Measurements from ENCODE around the gene KCTD11.

The KCTD11 gene

GRCh38 chr17:7380855-7381683, 29.1 kb downstream of the KCTD11 start, which contains the start of gene TNK1:
Gene TNK1, plus strand, starts transcription at chr17:7381089. Its CDS starts 1,838 bp downstream, at chr17:7382927.
- peak; percentile 18 for DNase-seq

- DNase-seq: no peak
Measured at GRCh38 chr17:7382901-7383300, 30.9 kb downstream of the KCTD11 start.

GRCh38 chr17:7383371-7383741, 31.4 kb downstream of the KCTD11 start:
- no peak for DNase-seq

- DNase-seq: peak; percentile 80
Measured at GRCh38 chr17:7383742-7384488, 32.0 kb downstream of the KCTD11 start.

GRCh38 chr17:7384489-7385081, 32.6 kb downstream of the KCTD11 start:
- no peak for DNase-seq

- DNase-seq: no peak
Measured at GRCh38 chr17:7388856-7389255, 36.9 kb downstream of the KCTD11 start.

DNA sequence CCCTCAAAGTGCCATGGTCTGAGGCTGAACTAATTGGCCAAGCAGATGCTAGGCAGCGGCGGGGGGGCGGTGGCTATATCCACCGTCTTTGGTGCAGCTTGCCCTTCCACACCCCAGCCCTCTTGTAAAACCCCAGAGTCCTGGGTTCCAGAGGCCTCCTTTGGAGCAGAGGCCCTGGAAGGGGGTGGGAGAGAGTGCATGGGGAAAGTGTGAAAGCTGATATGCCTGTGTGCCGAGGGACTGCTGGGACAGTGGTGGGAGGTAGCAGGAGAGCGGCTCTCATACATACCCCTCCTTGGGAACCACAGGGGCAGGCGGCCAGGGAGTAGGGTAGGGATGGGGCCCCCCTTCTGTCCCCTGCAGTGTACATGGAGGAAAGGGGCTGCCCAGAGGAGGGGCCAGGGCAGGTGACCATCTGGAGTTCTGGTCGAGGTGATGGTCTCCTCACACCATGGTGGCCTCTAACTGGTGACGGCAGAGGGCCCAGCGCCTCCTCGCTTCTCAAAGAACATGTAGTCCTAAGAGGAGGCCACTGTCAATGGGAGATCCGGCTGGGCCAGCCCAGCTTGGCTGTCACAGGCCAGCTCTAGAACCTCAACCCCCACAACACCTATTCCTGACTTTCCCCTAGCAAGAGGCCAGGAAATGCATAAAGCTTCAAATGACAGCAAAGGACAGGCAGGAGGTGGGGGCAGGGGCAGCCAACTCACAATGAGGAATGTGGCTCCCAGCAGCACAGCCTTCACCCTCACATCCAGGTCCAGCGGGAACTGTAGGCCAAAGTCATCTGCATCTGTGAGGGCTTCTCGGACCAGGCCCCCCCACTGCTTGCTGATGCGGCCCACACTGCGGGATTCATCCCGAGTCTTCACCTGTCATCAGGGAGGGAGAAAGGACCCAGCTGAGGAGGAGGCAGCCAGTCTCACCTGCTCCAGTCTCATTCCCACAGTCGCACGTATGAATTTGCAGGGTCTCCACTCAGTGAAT, 38.3 kb downstream of the KCTD11 start:
- DNase-seq: no peak

- no peak for DNase-seq
Measured at GRCh38 chr17:7391307-7391706, 39.3 kb downstream of the KCTD11 start.

DNA sequence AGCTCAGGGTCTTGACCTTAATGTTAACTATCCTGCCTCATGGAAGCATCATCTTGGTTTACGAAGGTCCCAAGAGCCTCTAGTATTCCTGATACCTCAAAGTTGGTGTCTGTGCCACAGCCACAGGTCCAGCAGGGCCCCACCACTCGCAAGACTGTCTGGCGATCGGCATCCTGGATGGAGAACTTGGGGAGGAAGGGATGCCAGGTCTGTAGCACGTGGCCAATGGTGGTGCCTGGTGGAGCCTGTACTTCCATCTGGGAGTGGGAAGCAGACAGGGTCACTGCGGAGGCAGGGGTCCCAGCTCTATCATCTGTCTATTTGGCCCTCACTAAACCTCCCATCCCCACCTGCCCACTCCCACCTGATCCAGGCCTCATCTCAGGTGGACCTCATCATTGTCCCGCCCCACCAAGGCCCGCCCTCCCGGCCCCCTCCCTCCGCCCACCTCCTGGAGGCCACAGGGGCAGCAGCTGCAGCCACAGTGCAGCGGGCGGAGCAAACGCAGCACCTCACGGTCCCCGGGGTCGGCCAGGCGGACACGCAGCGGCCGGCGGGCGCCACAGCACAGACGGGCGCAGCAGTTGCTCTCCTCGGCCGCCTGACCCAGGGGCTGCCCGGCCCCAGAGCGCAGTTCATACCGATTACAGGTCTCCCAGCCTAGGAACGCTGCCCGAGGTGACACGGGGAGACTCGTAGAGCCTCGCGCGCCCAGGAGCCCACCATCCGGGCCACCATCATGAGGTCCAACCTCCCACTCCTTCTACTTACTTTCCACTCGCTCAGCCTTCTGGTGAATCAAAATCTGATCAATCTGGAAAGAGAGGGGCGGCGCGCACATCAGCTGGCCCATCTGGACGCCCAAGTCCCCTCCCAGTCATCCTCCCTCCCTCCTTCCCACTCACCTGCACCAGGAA, 41.0 kb downstream of the KCTD11 start:
- no peak for DNase-seq

GRCh38 chr17:7393613-7394451, 41.9 kb downstream of the KCTD11 start:
- DNase-seq: peak; percentile 68

GRCh38 chr17:7394452-7395191, 42.7 kb downstream of the KCTD11 start, which contains the start of gene PLSCR3:
Gene PLSCR3, minus strand, starts transcription at chr17:7394525. Its CDS starts 415 bp downstream, at chr17:7394110.
- DNase-seq: peak; percentile 83

GRCh38 chr17:7396147-7396546, 44.2 kb downstream of the KCTD11 start:
- DNase-seq: no peak

DNA sequence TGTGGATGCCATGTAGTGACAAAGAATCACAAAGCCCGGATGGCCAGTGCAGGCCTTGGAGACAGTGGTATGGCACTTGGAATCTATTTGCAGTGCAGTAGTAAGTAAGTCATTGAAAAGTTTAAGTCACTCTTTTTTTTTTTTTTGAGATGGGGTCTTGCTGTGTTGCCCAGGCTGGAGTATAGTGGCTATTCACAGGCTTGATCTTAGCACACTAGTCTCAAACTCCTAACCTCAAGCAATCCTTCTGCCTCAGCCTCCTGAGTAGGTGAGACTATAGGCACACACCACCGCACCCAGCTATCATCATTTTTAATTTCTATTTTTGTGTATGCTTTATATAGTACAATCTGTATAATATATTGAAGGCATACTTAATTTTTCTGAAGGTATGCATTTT, 46.6 kb downstream of the KCTD11 start:
- no peak for DNase-seq

GRCh38 chr17:7403043-7403726, 51.2 kb downstream of the KCTD11 start:
- peak; percentile 51 for DNase-seq

GRCh38 chr17:7403727-7403976, 51.7 kb downstream of the KCTD11 start:
- no peak for DNase-seq

DNA sequence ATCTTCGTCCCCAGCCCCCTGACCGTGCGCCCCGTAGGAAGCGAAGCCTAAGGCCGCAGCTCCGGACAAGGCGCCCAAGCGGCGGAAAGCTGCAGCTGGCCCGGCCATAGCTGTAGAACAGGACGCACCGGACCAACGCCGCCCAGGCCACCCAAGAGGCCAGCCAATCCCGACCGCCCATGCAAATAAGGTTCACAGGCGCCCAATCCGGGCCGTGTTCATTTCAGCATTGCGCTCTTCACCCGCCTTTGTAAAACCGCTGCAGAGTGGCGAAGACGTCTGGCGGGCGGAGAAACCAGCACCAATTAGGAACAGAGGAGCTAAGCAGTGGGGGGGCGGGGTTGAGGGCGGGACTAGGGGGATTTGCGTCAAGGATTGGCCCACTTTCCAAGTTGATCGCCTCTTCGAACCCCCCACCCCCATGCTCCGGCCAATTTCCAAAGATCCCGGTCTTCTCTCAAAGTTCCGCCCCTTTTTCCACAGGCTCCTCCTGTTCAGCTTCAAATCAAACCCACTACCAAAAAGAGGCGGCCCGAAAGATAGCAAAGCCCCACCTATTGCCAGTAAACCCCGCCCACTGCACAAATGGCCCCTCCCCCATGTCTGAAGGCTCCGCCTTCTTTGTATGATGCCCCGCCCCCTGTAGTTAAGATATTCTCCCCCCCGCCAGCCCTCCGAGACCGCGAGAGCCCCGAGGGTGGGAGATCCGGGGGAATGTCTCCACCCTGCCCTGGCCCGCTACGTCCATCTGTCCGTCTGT, 52.2 kb downstream of the KCTD11 start, which contains the start of gene TMEM256:
TMEM256 (minus strand) TSS at position 121 of the 760 bp plus-strand sequence; CDS start at position 108, 13 bp downstream.
- peak; percentile 97 for DNase-seq

All from NCI-H69 (cell line).